SK-N-SH (cell line): ENCODE data around the gene SNRNP70. TPM values are rescaled to one million over a fixed set of nuclear protein-coding genes. Genes with fewer than 3 reads are reported as not detected.

Experiments
- CTCF ChIA-PET: fragments of 300-600, 350-600 bp; formaldehyde crosslinking; extraction: SDS; loops from one replicate; lab custom pipeline; 2021; lab: Yijun Ruan, JAX
- POLR2A ChIA-PET: fragments of 350-600 bp; sonication (Branson Sonifier 250); formaldehyde crosslinking; extraction: SDS; loops from one replicate; lab custom pipeline; 2020; ENCODE audit warnings: antibody characterized with exemption, inconsistent platforms; lab: Yijun Ruan, JAX
- DNase-seq: peaks from one replicate; pipeline ENCODE4 v3.0.0; 2012
- H2AFZ ChIP-seq: fragments of 200-600 bp; sonication (generic); 2 replicates; pipeline ENCODE4 v1.8.1; 2016; ENCODE audit warnings: antibody characterized with exemption, mild to moderate bottlenecking, low read depth
- H3F3A ChIP-seq: fragments of 200-600 bp; sonication (generic); replicated peaks from 2 replicates; pipeline ENCODE3; 2016; ENCODE audit warnings: antibody characterized with exemption, mild to moderate bottlenecking; ENCODE audit not compliant: insufficient read depth
- H3K27ac ChIP-seq, 2 experiments: fragments of 200-500 bp in 1 of 2; fragments of 200-600 bp in 1 of 2; sonication (Bioruptor generic) in 1 of 2; sonication (generic), shearing (Covaris generic) in 1 of 2; 2 replicates each; pipeline versions ENCODE4 v1.5.1 to v1.6.1; 2014 to 2016; ENCODE audit warnings: low read depth in 2 of 2, inconsistent platforms in 1 of 2, low read length in 1 of 2, mild to moderate bottlenecking in 1 of 2, mixed read lengths in 1 of 2
- H3K27me3 ChIP-seq: fragments of 200-600 bp; sonication (generic), shearing (Covaris generic); 2 replicates; pipeline ENCODE4 v1.6.1; 2016; ENCODE audit warnings: mixed run types; ENCODE audit not compliant: insufficient read depth
- H3K36me3 ChIP-seq, 2 experiments: fragments of 200-500 bp in 1 of 2; fragments of 200-600 bp in 1 of 2; sonication (Bioruptor generic) in 1 of 2; sonication (generic) in 1 of 2; replicated peaks in 1 of 2; 2 replicates each; pipeline versions ENCODE3 to v1.5.1; 2014 to 2016; ENCODE audit warnings: low read length in 1 of 2, mild to moderate bottlenecking in 1 of 2; ENCODE audit not compliant: insufficient read depth in 2 of 2, control insufficient read depth in 1 of 2
- H3K4me1 ChIP-seq, 2 experiments: fragments of 200-500 bp in 1 of 2; fragments of 200-600 bp in 1 of 2; sonication (Bioruptor generic) in 1 of 2; sonication (generic), shearing (Covaris generic) in 1 of 2; 2 replicates each; pipeline versions ENCODE4 v1.5.1 to v1.6.1; 2014 to 2016; ENCODE audit warnings: low read depth in 1 of 2, low read length in 1 of 2, mixed run types in 1 of 2; ENCODE audit not compliant: insufficient read depth in 2 of 2, control insufficient read depth in 1 of 2
- H3K4me2 ChIP-seq: fragments of 200-600 bp; sonication (generic), shearing (Covaris generic); 2 replicates; pipeline ENCODE4 v1.6.1; 2017; ENCODE audit warnings: mixed run types
- H3K4me3 ChIP-seq, 2 experiments: fragments of 200-500 bp in 1 of 2; fragments of 200-600 bp in 1 of 2; sonication (Bioruptor generic) in 1 of 2; sonication (generic), shearing (Covaris generic) in 1 of 2; 2 replicates each; pipeline versions ENCODE4 v1.5.1 to v1.8.1; 2014 to 2016; ENCODE audit warnings: low read depth in 2 of 2, inconsistent platforms in 1 of 2, low read length in 1 of 2, mild to moderate bottlenecking in 1 of 2, mixed read lengths in 1 of 2, moderate library complexity in 1 of 2
- H3K79me2 ChIP-seq: fragments of 200-600 bp; sonication (generic); 2 replicates; pipeline ENCODE4 v1.8.1; 2017; ENCODE audit warnings: mild to moderate bottlenecking; ENCODE audit not compliant: insufficient read depth
- H3K9ac ChIP-seq: fragments of 200-600 bp; sonication (generic); 2 replicates; pipeline ENCODE4 v1.6.1; 2017; ENCODE audit warnings: mixed run types
- H3K9me2 ChIP-seq: fragments of 200-600 bp; sonication (generic); 2 replicates; pipeline ENCODE4 v1.6.1; 2017; ENCODE audit warnings: mixed run types
- H3K9me3 ChIP-seq: fragments of 200-600 bp; sonication (generic); 2 replicates; pipeline ENCODE4 v1.6.1; 2017; ENCODE audit warnings: mixed run types, mild to moderate bottlenecking, moderate library complexity
- H4K20me1 ChIP-seq: fragments of 200-600 bp; sonication (generic); 2 replicates; pipeline ENCODE4 v1.6.1; 2017; ENCODE audit warnings: mild to moderate bottlenecking, mixed run types; ENCODE audit not compliant: insufficient read depth
- CTCF ChIP-seq: fragments of 200-600 bp; sonication (generic); IDR thresholded peaks from 2 replicates; pipeline ENCODE4 v1.6.1; 2017; ENCODE audit warnings: antibody characterized with exemption, mild to moderate bottlenecking, moderate library complexity
- EP300 ChIP-seq, 2 experiments: IDR thresholded peaks; 2 replicates each; pipeline versions ENCODE4 v1.4.0 to v1.6.1; 2012; ENCODE audit warnings: borderline replicate concordance in 1 of 2, low read depth in 1 of 2, low read length in 1 of 2
- FOXJ3 ChIP-seq: sonication (generic); formaldehyde crosslinking; IDR thresholded peaks from 2 replicates; pipeline ENCODE4 v1.5.1; 2020; ENCODE audit warnings: mild to moderate bottlenecking, missing genetic modification reagents
- GABPA ChIP-seq: IDR thresholded peaks from 2 replicates; pipeline ENCODE4 v1.4.0; 2012; ENCODE audit warnings: low read depth, mild to moderate bottlenecking
- NFIC ChIP-seq: IDR thresholded peaks from 2 replicates; pipeline ENCODE4 v1.4.0; 2012; ENCODE audit warnings: borderline replicate concordance
- NRF1 ChIP-seq: IDR thresholded peaks from 2 replicates; pipeline ENCODE4 v1.6.1; 2012; ENCODE audit warnings: low read depth, mild to moderate bottlenecking, low read length
- RAD21 ChIP-seq: IDR thresholded peaks from 2 replicates; pipeline ENCODE4 v1.6.1; 2012; ENCODE audit warnings: mild to moderate bottlenecking, low read length
- REST ChIP-seq: IDR thresholded peaks from 2 replicates; pipeline ENCODE4 v1.6.1; 2012; ENCODE audit warnings: mild to moderate bottlenecking, low read depth, low read length, moderate library complexity
- RXRA ChIP-seq: IDR thresholded peaks from 2 replicates; pipeline ENCODE4 v1.4.0; 2012; ENCODE audit warnings: low read depth, mild to moderate bottlenecking, borderline replicate concordance
- SMC3 ChIP-seq: IDR thresholded peaks from 2 replicates; pipeline ENCODE4 v1.6.1; 2012; ENCODE audit warnings: low read depth, low read length, improper control_type of control experiment
- TCF12 ChIP-seq: IDR thresholded peaks from 2 replicates; pipeline ENCODE4 v1.4.0; 2012
- WGBS: methylation state at CpG from one replicate; pipeline ENCODE4 v1.1.6; 2017; ENCODE audit warnings: low lambda C conversion rate; 5-methylcytosine and 5-hydroxymethylcytosine counted together
- polyA plus RNA-seq, 3 experiments: library from polyadenylated mRNA; depleted of rRNA; stranded (reverse); fragments of >200 nt; gene quantifications; 2 replicates each; pipeline ENCODE4 v1.2.3, GENCODE V29; 2012
- TF ChIP-seq, protein P1 (sequence below): IDR thresholded peaks from 2 replicates; pipeline ENCODE4 v1.4.0; 2012; ENCODE audit warnings: low read depth, borderline replicate concordance
- TF ChIP-seq, protein P2 (sequence below): IDR thresholded peaks from 2 replicates; pipeline ENCODE4 v1.4.0; 2012; ENCODE audit warnings: low read depth, borderline replicate concordance
- TF ChIP-seq, protein P3 (sequence below): fragments of 150-350 bp; IDR thresholded peaks from 2 replicates; pipeline ENCODE4 v1.6.1; 2016; ENCODE audit warnings: mild to moderate bottlenecking, low read depth, low read length
- TF ChIP-seq, protein P4 (sequence below): fragments of 150-350 bp; IDR thresholded peaks from 2 replicates; pipeline ENCODE4 v1.6.1; 2017; ENCODE audit warnings: antibody characterized with exemption, low read length, low read depth, borderline replicate concordance

SNRNP70 gene
- polyA plus RNA-seq, 1 of the 3 experiments (the other 2 are of a cell fraction), result 359 TPM

DNA sequence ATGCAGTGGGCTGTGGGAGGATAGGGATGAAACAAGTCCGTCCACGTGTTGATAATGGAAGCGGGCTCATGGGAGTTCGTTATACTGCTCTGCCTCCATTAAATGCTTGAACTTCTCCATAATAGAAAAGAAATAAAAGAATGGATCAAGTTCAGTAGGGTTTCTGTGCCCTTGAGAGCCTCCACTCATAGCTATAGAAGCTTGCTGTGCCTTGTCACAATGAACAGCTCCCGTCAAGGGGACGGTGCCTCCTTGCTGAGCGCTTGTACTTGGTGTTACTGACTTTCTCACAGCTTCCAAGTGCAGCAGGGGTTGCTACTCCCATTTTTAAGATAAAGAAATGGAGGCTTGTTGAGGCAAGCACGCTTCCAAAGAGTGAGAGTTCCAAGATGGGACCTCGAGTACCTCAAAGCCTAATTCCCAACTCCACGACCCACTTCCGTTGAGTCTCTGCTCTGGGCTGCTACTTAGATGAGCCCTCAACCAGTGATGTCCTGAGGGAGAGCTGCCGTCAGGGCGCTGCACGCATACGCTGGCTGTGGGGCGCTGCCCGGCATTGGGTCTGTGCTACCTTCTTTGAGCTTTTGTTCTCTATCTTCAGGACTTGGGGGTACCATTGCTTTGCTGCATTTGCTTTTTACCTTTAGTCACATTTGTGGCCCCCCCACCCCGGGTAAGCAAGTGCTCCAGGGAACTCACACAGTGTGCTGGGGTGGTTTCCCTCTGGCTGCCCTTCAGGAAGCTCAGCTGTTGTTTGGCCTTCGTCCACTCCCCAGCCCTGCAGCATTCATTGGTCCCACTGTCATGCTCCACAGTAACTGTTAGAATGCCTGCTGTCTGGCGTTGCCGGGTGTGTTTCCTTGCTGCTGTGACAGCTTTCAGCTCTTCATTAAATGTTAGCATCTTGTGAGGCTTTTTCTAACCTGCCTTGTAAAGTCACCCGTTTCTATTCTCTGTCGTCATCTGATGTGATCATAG lies 9.5 kb downstream of the SNRNP70 start (continued):
- TF ChIP-seq, protein P1, sequence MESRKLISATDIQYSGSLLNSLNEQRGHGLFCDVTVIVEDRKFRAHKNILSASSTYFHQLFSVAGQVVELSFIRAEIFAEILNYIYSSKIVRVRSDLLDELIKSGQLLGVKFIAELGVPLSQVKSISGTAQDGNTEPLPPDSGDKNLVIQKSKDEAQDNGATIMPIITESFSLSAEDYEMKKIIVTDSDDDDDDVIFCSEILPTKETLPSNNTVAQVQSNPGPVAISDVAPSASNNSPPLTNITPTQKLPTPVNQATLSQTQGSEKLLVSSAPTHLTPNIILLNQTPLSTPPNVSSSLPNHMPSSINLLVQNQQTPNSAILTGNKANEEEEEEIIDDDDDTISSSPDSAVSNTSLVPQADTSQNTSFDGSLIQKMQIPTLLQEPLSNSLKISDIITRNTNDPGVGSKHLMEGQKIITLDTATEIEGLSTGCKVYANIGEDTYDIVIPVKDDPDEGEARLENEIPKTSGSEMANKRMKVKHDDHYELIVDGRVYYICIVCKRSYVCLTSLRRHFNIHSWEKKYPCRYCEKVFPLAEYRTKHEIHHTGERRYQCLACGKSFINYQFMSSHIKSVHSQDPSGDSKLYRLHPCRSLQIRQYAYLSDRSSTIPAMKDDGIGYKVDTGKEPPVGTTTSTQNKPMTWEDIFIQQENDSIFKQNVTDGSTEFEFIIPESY, result no peak
- no peak for TF ChIP-seq EP300 (IDR thresholded peaks at IDR 0.05; ENCODE audit: borderline replicate concordance in 1 of 2, low read depth in 1 of 2, low read length in 1 of 2)
- TF ChIP-seq NFIC, result no peak
- no peak for TF ChIP-seq SMC3
- TF ChIP-seq FOXJ3, result no peak
- TF ChIP-seq GABPA, result no peak
- no peak for TF ChIP-seq TCF12
- TF ChIP-seq, protein P2, sequence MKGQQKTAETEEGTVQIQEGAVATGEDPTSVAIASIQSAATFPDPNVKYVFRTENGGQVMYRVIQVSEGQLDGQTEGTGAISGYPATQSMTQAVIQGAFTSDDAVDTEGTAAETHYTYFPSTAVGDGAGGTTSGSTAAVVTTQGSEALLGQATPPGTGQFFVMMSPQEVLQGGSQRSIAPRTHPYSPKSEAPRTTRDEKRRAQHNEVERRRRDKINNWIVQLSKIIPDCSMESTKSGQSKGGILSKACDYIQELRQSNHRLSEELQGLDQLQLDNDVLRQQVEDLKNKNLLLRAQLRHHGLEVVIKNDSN, result no peak
- no peak for TF ChIP-seq NRF1

DNA sequence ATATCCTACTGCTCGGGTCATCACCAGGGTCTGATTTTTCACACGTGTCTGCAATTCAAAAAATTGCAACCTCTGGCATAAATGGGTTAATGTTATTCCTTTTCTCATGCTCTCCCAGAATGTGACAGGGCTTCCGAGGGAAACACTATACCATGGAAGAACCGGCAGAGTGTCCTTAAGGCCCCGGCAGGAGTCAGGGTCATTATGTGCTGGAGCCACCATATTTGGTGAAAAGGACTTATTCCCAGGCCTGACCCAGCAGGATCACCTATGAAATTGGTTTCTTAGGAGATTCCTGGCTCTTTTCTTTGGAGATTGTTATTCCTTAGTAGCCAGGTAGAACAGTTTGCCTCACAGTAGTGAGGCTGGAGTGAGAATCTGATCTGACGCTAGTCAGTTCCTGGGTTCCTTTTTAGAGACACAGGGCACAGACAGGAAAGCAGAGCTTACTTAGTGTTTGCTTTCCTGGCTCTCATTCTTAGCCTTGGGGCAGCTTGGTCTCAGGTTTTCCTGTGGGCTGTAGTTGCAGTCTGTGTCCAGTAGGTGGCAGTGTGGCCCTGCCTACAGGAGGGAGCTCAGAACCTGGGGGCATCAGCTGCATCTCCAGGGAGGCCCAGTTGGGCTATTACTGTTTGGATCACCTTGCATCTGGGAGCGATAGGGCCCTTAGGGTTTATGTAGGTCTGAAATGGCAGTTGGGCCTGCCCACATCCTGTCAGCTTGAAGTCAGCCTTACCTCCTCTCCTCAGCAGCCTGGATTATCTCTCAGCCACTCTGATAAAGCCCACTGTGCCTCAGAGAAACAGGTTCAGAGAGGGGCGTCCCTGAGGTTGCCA lies 12.4 kb downstream of the SNRNP70 start:
- no peak overlapping the region for H3K9ac ChIP-seq
- 50% methylated on average over 7 of the region's 8 CpGs for WGBS
- H3K9me2 ChIP-seq, result no peaks in the 10 kb centered on the region
- H3K27me3 ChIP-seq, result no peaks in the 10 kb centered on the region
- peaks cover 28% of the 10 kb centered on the region for H3F3A ChIP-seq
- no peak overlapping the region for H2AFZ ChIP-seq
- no peaks in the 10 kb centered on the region for H3K9me3 ChIP-seq
- CTCF ChIA-PET, result interaction anchor here (0.6 to 7.5 kb wide), 57 partner anchors 9 to 334 kb away, joined by 3 to 87 read pairs (median 6); partner anchors contain the start of genes CGB7, GFY, GYS1 and HRC
- no peak for TF ChIP-seq RXRA
- TF ChIP-seq, protein P3, sequence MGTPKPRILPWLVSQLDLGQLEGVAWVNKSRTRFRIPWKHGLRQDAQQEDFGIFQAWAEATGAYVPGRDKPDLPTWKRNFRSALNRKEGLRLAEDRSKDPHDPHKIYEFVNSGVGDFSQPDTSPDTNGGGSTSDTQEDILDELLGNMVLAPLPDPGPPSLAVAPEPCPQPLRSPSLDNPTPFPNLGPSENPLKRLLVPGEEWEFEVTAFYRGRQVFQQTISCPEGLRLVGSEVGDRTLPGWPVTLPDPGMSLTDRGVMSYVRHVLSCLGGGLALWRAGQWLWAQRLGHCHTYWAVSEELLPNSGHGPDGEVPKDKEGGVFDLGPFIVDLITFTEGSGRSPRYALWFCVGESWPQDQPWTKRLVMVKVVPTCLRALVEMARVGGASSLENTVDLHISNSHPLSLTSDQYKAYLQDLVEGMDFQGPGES, result no peak
- peak; percentile 99 for TF ChIP-seq CTCF
- peak; percentile 83 for TF ChIP-seq RAD21
- peak; percentile 64 for TF ChIP-seq SMC3
- TF ChIP-seq, protein P4, sequence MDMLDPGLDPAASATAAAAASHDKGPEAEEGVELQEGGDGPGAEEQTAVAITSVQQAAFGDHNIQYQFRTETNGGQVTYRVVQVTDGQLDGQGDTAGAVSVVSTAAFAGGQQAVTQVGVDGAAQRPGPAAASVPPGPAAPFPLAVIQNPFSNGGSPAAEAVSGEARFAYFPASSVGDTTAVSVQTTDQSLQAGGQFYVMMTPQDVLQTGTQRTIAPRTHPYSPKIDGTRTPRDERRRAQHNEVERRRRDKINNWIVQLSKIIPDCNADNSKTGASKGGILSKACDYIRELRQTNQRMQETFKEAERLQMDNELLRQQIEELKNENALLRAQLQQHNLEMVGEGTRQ, result no peak
- TF ChIP-seq REST, result no peak
- TF ChIP-seq, all 33 proteins: peak for 3
- H4K20me1 ChIP-seq, result peaks cover 76% of the 10 kb centered on the region
- POLR2A ChIA-PET, result interaction anchor here (0.7 to 1.1 kb wide), 4 partner anchors 9 to 101 kb away, joined by 3 to 4 read pairs (median 4); no protein-coding TSS in a partner anchor
- no peak overlapping the region for H3K4me2 ChIP-seq
- H3K79me2 ChIP-seq, result peaks cover 75% of the 10 kb centered on the region
- H3K4me3 ChIP-seq, result peak overlapping the region in 1 of 2 experiments; percentile 45; a peak in 1 of 4 replicates
- no peaks in the 10 kb centered on the region for H3K4me1 ChIP-seq
- peaks cover 55 to 64% of the 10 kb centered on the region in 2 experiments for H3K36me3 ChIP-seq
- H3K27ac ChIP-seq, result peak overlapping the region in 1 of 2 experiments; percentile 22; a peak in 1 of 4 replicates
- DNase-seq, result peak; percentile 87
